ENCODE data around the gene ZBTB7C.

The ZBTB7C gene

GRCh38 chr18:48052842-48053241 lies 356.3 kb downstream of the ZBTB7C start:
- no peak overlapping the region for H3K4me3 ChIP-seq (ENCODE audit: low read depth, low read length)
- in situ Hi-C loops (cut with HindIII; ENCODE audit: low sequenced_read_pairs) = no loop called here
- TF ChIP-seq, protein P1, sequence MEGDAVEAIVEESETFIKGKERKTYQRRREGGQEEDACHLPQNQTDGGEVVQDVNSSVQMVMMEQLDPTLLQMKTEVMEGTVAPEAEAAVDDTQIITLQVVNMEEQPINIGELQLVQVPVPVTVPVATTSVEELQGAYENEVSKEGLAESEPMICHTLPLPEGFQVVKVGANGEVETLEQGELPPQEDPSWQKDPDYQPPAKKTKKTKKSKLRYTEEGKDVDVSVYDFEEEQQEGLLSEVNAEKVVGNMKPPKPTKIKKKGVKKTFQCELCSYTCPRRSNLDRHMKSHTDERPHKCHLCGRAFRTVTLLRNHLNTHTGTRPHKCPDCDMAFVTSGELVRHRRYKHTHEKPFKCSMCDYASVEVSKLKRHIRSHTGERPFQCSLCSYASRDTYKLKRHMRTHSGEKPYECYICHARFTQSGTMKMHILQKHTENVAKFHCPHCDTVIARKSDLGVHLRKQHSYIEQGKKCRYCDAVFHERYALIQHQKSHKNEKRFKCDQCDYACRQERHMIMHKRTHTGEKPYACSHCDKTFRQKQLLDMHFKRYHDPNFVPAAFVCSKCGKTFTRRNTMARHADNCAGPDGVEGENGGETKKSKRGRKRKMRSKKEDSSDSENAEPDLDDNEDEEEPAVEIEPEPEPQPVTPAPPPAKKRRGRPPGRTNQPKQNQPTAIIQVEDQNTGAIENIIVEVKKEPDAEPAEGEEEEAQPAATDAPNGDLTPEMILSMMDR (IDR thresholded peaks at IDR 0.05; ENCODE audit: low read depth, low read length, missing control alignments) = no peak
- no peak for DNase-seq (ENCODE audit: low read depth)

DNA sequence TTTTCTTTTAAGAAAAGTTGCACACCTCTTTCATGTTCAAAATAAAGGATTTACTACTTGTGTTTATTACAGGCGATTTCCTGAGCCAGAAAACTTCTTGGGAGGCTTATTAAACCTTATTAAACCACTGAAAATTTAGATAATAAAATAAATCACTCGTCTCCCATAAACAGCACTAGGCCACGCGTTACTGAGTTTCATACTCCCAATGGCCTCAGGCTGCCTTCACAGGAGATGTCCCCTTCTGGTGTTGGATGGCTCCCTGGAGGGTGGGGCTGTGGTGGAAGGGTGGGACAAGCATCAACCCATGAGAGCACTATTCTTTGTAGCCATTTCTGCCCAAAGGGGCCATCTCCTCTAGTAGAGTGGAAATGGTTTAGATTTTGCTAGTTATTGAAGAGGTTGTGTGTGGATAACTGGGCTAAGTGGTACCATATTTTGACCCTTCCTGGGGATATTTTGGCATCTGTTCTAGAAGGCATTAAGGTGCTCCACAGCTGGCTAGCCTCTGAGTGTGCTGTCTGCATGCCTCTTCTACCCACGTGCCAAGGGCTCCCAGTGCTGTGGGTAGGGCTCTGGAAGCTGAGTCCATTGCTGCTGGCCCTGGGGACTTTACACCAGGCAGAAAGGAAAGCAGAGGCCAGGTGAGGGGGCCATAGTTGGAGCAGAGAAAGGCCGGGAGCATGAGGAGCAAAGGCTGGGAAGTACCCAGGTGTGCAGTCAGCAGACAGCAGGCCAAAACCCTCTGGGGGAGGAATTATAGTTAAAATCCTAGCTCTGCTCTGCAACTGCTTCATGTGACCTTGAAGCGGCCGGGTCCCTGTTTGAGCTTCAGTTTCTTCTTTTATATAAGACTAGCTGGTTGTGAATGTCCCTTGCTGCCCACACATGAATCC lies 357.0 kb downstream of the ZBTB7C start:
- in situ Hi-C loops (cut with HindIII; ENCODE audit: low sequenced_read_pairs) = no loop called here
- TF ChIP-seq, protein P1 (IDR thresholded peaks at IDR 0.05; ENCODE audit: low read depth, low read length, missing control alignments) = no peak
- DNase-seq (ENCODE audit: low read depth) = no peak

GRCh38 chr18:48050176-48050575 lies 359.0 kb downstream of the ZBTB7C start:
- in situ Hi-C loops (cut with HindIII; ENCODE audit: low sequenced_read_pairs) = no loop called here
- H3K4me3 ChIP-seq (ENCODE audit: low read depth, low read length) = no peak overlapping the region
- DNase-seq (ENCODE audit: low read depth) = no peak
- TF ChIP-seq, protein P1 (IDR thresholded peaks at IDR 0.05; ENCODE audit: low read depth, low read length, missing control alignments) = no peak

More for the DNA sequence above, 357.0 kb downstream of the ZBTB7C start:
- H3K4me3 ChIP-seq (ENCODE audit: low read depth, low read length) = no peak overlapping the region

- in situ Hi-C loops (cut with HindIII; ENCODE audit: low sequenced_read_pairs) = loop anchor here (10.0 kb wide), 1 partner anchor 395 kb away; no protein-coding TSS in a partner anchor
- no peak overlapping the region for H3K4me3 ChIP-seq (ENCODE audit: low read depth, low read length)
- DNase-seq (ENCODE audit: low read depth) = no peak
- TF ChIP-seq, protein P1 (IDR thresholded peaks at IDR 0.05; ENCODE audit: low read depth, low read length, missing control alignments) = no peak
These were observed 359.4 kb downstream of the ZBTB7C start for GRCh38 chr18:48049757-48050156.

DNA sequence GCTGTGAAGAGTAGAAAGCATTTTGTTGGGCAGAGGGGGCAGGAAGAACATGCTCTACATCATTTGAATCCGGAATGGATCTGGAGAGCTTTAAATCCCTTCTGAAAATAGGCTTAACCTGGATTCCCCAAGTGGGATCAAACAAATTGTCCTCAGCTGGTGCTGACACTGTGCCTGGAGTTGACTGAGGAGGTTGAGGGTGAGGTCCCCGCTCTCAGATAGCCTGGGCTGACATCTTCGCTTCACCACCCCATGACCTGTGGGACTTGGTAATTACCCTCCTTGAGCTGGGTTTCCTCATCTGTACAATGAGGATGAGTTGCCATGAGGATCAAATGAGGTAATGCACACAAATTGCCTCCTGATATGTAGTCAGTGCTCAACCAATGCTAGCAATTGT lies 360.9 kb downstream of the ZBTB7C start:
- no peak for DNase-seq (ENCODE audit: low read depth)
- in situ Hi-C loops (cut with HindIII; ENCODE audit: low sequenced_read_pairs) = loop anchor here (10.0 kb wide), 1 partner anchor 397 kb away; no protein-coding TSS in a partner anchor
- TF ChIP-seq, protein P1 (IDR thresholded peaks at IDR 0.05; ENCODE audit: low read depth, low read length, missing control alignments) = no peak
- no peak overlapping the region for H3K4me3 ChIP-seq (ENCODE audit: low read depth, low read length)

- in situ Hi-C loops (cut with HindIII; ENCODE audit: low sequenced_read_pairs) = loop anchor here (10.0 kb wide), 1 partner anchor 398 kb away; no protein-coding TSS in a partner anchor
- TF ChIP-seq, protein P1 (IDR thresholded peaks at IDR 0.05; ENCODE audit: low read depth, low read length, missing control alignments) = no peak
- no peak overlapping the region for H3K4me3 ChIP-seq (ENCODE audit: low read depth, low read length)
- no peak for DNase-seq (ENCODE audit: low read depth)
These were observed 362.3 kb downstream of the ZBTB7C start for GRCh38 chr18:48046843-48047242.
